Choroid plexus epithelial cell (primary cell): Measurements from ENCODE around the gene THSD4.

Experiments used
- DNase-seq: peaks from one replicate; pipeline ENCODE4 v3.0.0-alpha.2; 2010; ENCODE audit warnings: low read depth
- H3K4me3 ChIP-seq: 2 replicates; pipeline ENCODE4 v1.5.1; 2011; ENCODE audit warnings: low read depth, mild to moderate bottlenecking, control low read depth, low read length, moderate library complexity
- TF ChIP-seq, protein P1 (sequence below): conservative IDR thresholded peaks from 2 replicates; pipeline ENCODE4 v1.5.1; 2011; ENCODE audit warnings: low read depth, mild to moderate bottlenecking, control low read depth, inconsistent platforms, low read length, moderate library complexity

Gene THSD4

GRCh38 chr15:71511796-71512681, 396.8 kb downstream of the THSD4 start:
- TF ChIP-seq, protein P1, sequence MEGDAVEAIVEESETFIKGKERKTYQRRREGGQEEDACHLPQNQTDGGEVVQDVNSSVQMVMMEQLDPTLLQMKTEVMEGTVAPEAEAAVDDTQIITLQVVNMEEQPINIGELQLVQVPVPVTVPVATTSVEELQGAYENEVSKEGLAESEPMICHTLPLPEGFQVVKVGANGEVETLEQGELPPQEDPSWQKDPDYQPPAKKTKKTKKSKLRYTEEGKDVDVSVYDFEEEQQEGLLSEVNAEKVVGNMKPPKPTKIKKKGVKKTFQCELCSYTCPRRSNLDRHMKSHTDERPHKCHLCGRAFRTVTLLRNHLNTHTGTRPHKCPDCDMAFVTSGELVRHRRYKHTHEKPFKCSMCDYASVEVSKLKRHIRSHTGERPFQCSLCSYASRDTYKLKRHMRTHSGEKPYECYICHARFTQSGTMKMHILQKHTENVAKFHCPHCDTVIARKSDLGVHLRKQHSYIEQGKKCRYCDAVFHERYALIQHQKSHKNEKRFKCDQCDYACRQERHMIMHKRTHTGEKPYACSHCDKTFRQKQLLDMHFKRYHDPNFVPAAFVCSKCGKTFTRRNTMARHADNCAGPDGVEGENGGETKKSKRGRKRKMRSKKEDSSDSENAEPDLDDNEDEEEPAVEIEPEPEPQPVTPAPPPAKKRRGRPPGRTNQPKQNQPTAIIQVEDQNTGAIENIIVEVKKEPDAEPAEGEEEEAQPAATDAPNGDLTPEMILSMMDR: no peak
- no peak overlapping the region for H3K4me3 ChIP-seq
- DNase-seq: peak; percentile 26

DNA sequence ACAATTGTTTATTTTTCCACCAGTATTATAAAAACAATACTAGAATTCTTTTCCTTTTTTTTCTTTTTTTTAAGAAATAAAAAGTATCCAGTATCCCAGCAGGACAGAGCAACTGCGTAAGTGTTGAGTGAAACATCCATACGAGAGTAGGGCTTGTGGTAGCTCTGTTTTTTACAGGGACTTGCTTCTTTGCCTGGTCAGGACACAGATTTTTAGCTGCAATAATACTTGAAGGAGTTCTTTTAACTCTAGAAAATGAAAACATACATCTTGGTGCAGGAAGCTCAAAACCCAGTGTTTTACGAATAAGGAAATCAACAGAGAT, 397.4 kb downstream of the THSD4 start:
- TF ChIP-seq, protein P1: no peak
- H3K4me3 ChIP-seq: no peak overlapping the region
- DNase-seq: peak; percentile 13

DNA sequence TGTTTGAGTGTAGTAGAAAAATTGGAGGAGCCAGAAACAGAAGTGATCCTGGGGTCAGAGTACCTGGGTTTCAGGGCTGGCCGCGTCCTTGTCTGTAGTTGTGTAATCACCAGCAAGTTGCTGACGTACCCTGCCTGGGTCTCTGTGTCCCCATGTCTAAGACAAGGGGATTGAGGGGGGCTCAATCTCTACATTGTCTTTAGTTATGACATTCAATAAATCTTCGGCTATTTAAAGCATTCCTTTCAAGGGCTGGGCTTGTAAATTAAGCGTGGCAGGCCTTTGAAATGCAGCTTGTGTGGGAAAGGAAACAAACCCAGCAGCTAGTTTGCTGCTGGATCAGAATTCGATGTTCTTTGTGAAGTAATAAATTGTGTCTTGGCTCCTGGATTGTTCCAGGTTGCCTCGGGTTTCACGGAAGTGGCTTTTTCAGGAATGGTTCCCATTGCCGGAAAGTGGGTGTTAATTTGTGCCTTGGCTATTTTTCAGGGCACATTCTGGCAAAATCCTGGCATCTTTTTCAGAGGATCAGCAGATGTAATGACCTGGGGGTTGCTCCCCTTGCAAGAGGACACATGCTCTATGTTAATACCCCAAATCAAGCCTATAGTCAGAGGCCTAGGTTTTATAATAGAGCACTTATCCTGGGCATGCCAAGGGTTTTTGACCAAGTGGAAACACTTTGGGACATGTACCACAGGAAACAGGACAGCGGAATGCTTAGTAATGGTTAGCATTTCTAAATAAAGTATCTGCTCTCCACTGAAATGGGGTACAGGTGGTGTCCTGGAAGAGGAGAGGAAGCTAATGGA, 400.3 kb downstream of the THSD4 start:
- TF ChIP-seq, protein P1: no peak
- H3K4me3 ChIP-seq: no peak overlapping the region
- no peak for DNase-seq

DNA sequence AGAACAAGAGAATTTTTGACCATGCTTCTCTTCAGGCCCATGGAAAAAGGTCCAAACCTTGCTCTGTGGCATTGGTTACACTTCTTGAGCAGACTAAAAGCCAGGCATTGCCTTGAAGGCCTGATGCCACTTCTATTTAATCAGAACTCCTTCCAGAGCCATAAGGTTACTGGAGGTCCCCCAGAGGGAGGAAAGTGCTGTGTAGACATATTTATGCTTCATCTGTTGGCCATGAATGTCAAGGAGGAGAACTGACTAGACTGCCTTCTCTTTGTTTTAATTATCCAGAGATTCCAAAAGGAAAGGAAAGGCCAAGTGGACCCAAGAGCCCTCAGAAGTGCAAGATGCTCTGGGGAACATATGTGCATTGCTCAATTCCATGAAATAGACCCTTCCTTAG, 402.5 kb downstream of the THSD4 start:
- TF ChIP-seq, protein P1: no peak
- H3K4me3 ChIP-seq: no peak overlapping the region

DNA sequence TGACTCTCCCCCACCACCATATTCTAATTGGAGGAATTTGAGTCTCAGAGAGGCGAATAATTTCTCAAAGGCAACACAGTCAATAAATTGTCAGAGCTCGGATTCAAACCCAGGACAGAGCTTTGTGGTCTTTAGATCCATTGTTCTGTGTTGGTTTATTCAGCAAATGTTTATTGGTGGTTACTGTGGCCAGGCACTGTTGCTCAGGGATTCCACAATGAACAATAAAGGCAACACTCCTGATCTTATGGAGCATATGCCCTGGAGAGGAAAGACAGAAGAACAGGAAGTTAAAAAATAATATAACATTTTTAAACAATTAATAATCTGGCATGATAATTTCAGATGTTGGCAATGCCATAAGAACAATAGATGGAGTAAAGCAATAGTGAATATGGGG, 403.4 kb downstream of the THSD4 start:
- no peak overlapping the region for H3K4me3 ChIP-seq
- DNase-seq: no peak
- TF ChIP-seq, protein P1: no peak

More for the DNA sequence above, 402.5 kb downstream of the THSD4 start:
- DNase-seq: no peak

GRCh38 chr15:71526060-71526820, 411.0 kb downstream of the THSD4 start:
- peak; percentile 61 for DNase-seq
- H3K4me3 ChIP-seq: no peak overlapping the region
- TF ChIP-seq, protein P1: no peak
